ENCODE measurements around the gene TMPRSS6.

GRCh38 chr22:37033605-37034430, 75.7 kb downstream of the TMPRSS6 start:
- no peak for TF ChIP-seq CTCF (IDR thresholded peaks at IDR 0.05)
- TF ChIP-seq POLR2A (IDR thresholded peaks at IDR 0.05) = no peak
- no peak for TF ChIP-seq EP300 (IDR thresholded peaks at IDR 0.05)
